ENCODE measurements around the gene ZSCAN10. TPM values are rescaled to one million over a fixed set of nuclear protein-coding genes. Genes with fewer than 3 reads are reported as not detected.

Gene ZSCAN10
- total and polyA plus RNA-seq, 2 of the 13 experiments (the other 11 are each of a cell fraction or from before 2014, with no cell fraction given), result not detected

- no peak for TF ChIP-seq HMGXB3 (CRISPR knock-in tag; IDR thresholded peaks at IDR 0.05; ENCODE audit: borderline replicate concordance)
- no peak for TF ChIP-seq MAX (IDR thresholded peaks at IDR 0.05)
- no peak for TF ChIP-seq ATF7 (IDR thresholded peaks at IDR 0.05)
- no peak for TF ChIP-seq ATF7 (CRISPR knock-in tag; IDR thresholded peaks at IDR 0.05)
- no peak for TF ChIP-seq USF2 (IDR thresholded peaks at IDR 0.05; ENCODE audit: low read depth, low read length)
- no peak for TF ChIP-seq USF2 (CRISPR knock-in tag; IDR thresholded peaks at IDR 0.05; ENCODE audit: borderline replicate concordance)
- peak; percentile 17; the same call in 1 of the 2 replicates for TF ChIP-seq FOXA3 (CRISPR knock-in tag; IDR thresholded peaks at IDR 0.05)
- no peak for TF ChIP-seq FOXA1 (IDR thresholded peaks at IDR 0.05)
- no peak for TF ChIP-seq FOXA1 (CRISPR knock-in tag; IDR thresholded peaks at IDR 0.05)
- peak in 1 of 2 experiments; percentile 75; a peak in 1 of 4 replicates for TF ChIP-seq HMGXB4 (CRISPR knock-in tag; IDR thresholded peaks at IDR 0.05; ENCODE audit: borderline replicate concordance in 1 of 2, low read depth in 1 of 2)
- TF ChIP-seq ZNF570 (CRISPR knock-in tag; IDR thresholded peaks at IDR 0.05; ENCODE audit: borderline replicate concordance), result no peak
- no peak for TF ChIP-seq MLLT10 (CRISPR knock-in tag; IDR thresholded peaks at IDR 0.05)
- no peak for TF ChIP-seq ZSCAN29 (CRISPR knock-in tag; conservative IDR thresholded peaks at IDR 0.05)
- peak; percentile 92 for TF ChIP-seq THAP11 (CRISPR knock-in tag; IDR thresholded peaks at IDR 0.05)
- TF ChIP-seq BRCA1 (CRISPR knock-in tag; IDR thresholded peaks at IDR 0.05), result no peak
- TF ChIP-seq DPF2 (CRISPR knock-in tag; IDR thresholded peaks at IDR 0.05; ENCODE audit: borderline replicate concordance, low read depth), result no peak
- no peak for TF ChIP-seq ELF3 (CRISPR knock-in tag; IDR thresholded peaks at IDR 0.05)
- TF ChIP-seq ZFAT (CRISPR knock-in tag; conservative IDR thresholded peaks at IDR 0.05), result 0 out of 2 replicates have a peak, but pooled peaks have one; percentile 28
- no peak for TF ChIP-seq ZNF720 (CRISPR knock-in tag; IDR thresholded peaks at IDR 0.05)
- TF ChIP-seq GTF3A (CRISPR knock-in tag; conservative IDR thresholded peaks at IDR 0.05), result no peak
Measured at GRCh38 chr16:3134338-3135125, 35.4 kb upstream of the ZSCAN10 start, which contains the start of gene ZNF213 (continued).
